ENCODE results near the gene ANO6. TPM values are rescaled to one million over a fixed set of nuclear protein-coding genes. Genes with fewer than 3 reads are reported as not detected.

ANO6 gene
- total RNA-seq, 2 experiments from 2014 or later, result 18.2 to 18.9 TPM

- CTCF ChIA-PET, result no interaction called here
- POLR2A ChIA-PET, result no interaction called here
Observed at GRCh38 chr12:45208604-45209487, 7.0 kb upstream of the ANO6 start.

GRCh38 chr12:45209784-45210183, 6.1 kb upstream of the ANO6 start:
- POLR2A ChIA-PET, result interaction anchor here (0.7 kb wide), 1 partner anchor 9 kb away, joined by 5 read pairs; no protein-coding TSS in a partner anchor
- CTCF ChIA-PET, result no interaction called here

GRCh38 chr12:45212064-45212463, 3.8 kb upstream of the ANO6 start:
- CTCF ChIA-PET, result no interaction called here
- POLR2A ChIA-PET, result no interaction called here

GRCh38 chr12:45213107-45213506, 2.8 kb upstream of the ANO6 start:
- CTCF ChIA-PET, result no interaction called here

GRCh38 chr12:45214071-45214470, 1.8 kb upstream of the ANO6 start:
- POLR2A ChIA-PET, result no interaction called here

More at GRCh38 chr12:45213107-45213506, 2.8 kb upstream of the ANO6 start:
- POLR2A ChIA-PET, result no interaction called here

GRCh38 chr12:45214749-45215418, 1.0 kb upstream of the ANO6 start:
- CTCF ChIA-PET, result interaction anchor here (1.7 kb wide), 1 partner anchor 20 kb away, joined by 8 read pairs; no protein-coding TSS in a partner anchor

More at GRCh38 chr12:45214071-45214470, 1.8 kb upstream of the ANO6 start:
- CTCF ChIA-PET, result no interaction called here

GRCh38 chr12:45216230-45216982, 511 bp downstream of the ANO6 start:
- CTCF ChIA-PET, result interaction anchor here (1.7 kb wide), 1 partner anchor 18 kb away, joined by 8 read pairs; no protein-coding TSS in a partner anchor
- POLR2A ChIA-PET, result interaction anchor here (1.1 kb wide), 1 partner anchor 17 kb away, joined by 5 read pairs; no protein-coding TSS in a partner anchor

More at GRCh38 chr12:45214749-45215418, 1.0 kb upstream of the ANO6 start:
- POLR2A ChIA-PET, result interaction anchor here (0.6 to 1.1 kb wide), 2 partner anchors 19 to 226 kb away, joined by 4 to 5 read pairs; no protein-coding TSS in a partner anchor

- ChIA-PET POLR2A (no interaction called here), CTCF (no interaction called here)
Observed at GRCh38 chr12:45216983-45217485, 1.1 kb downstream of the ANO6 start.

- ChIA-PET CTCF (no interaction called here), POLR2A (no interaction called here)
Observed at GRCh38 chr12:45217846-45218245, 2.0 kb downstream of the ANO6 start.

GRCh38 chr12:45219621-45220020, 3.7 kb downstream of the ANO6 start:
- POLR2A ChIA-PET, result interaction anchor here (0.7 kb wide), 1 partner anchor 10 kb away, joined by 5 read pairs; no protein-coding TSS in a partner anchor
- CTCF ChIA-PET, result interaction anchor here (0.7 to 1.2 kb wide), 3 partner anchors 13 to 501 kb away, joined by 3 to 4 read pairs (median 3); no protein-coding TSS in a partner anchor

- POLR2A ChIA-PET, result no interaction called here
- CTCF ChIA-PET, result interaction anchor here (1.2 kb wide), 1 partner anchor 12 kb away, joined by 3 read pairs; no protein-coding TSS in a partner anchor
Observed at GRCh38 chr12:45220363-45220931, 4.6 kb downstream of the ANO6 start.

- POLR2A ChIA-PET, result no interaction called here
- CTCF ChIA-PET, result no interaction called here
Observed at GRCh38 chr12:45220969-45221368, 5.1 kb downstream of the ANO6 start.

GRCh38 chr12:45223868-45224267, 8.0 kb downstream of the ANO6 start:
- ChIA-PET CTCF (no interaction called here), POLR2A (no interaction called here)

GRCh38 chr12:45224311-45224710, 8.4 kb downstream of the ANO6 start:
- ChIA-PET POLR2A (no interaction called here), CTCF (no interaction called here)

GRCh38 chr12:45226021-45226420, 10.1 kb downstream of the ANO6 start:
- CTCF ChIA-PET, result no interaction called here

GRCh38 chr12:45227316-45228067, 11.6 kb downstream of the ANO6 start:
- CTCF ChIA-PET, result no interaction called here

More at GRCh38 chr12:45226021-45226420, 10.1 kb downstream of the ANO6 start:
- POLR2A ChIA-PET, result no interaction called here

GRCh38 chr12:45231515-45232145, 15.7 kb downstream of the ANO6 start:
- CTCF ChIA-PET, result interaction anchor here (0.8 kb wide), 1 partner anchor 12 kb away, joined by 3 read pairs; no protein-coding TSS in a partner anchor
- POLR2A ChIA-PET, result interaction anchor here (1.1 kb wide), 1 partner anchor 16 kb away, joined by 5 read pairs; the partner anchor contains the start of gene ANO6

More at GRCh38 chr12:45227316-45228067, 11.6 kb downstream of the ANO6 start:
- POLR2A ChIA-PET, result no interaction called here
